ENCODE data around the gene NPPB. TPM values are rescaled to one million over a fixed set of nuclear protein-coding genes. Genes with fewer than 3 reads are reported as not detected.

Gene NPPB
- total RNA-seq, 2 experiments from 2014 or later = not detected

DNA sequence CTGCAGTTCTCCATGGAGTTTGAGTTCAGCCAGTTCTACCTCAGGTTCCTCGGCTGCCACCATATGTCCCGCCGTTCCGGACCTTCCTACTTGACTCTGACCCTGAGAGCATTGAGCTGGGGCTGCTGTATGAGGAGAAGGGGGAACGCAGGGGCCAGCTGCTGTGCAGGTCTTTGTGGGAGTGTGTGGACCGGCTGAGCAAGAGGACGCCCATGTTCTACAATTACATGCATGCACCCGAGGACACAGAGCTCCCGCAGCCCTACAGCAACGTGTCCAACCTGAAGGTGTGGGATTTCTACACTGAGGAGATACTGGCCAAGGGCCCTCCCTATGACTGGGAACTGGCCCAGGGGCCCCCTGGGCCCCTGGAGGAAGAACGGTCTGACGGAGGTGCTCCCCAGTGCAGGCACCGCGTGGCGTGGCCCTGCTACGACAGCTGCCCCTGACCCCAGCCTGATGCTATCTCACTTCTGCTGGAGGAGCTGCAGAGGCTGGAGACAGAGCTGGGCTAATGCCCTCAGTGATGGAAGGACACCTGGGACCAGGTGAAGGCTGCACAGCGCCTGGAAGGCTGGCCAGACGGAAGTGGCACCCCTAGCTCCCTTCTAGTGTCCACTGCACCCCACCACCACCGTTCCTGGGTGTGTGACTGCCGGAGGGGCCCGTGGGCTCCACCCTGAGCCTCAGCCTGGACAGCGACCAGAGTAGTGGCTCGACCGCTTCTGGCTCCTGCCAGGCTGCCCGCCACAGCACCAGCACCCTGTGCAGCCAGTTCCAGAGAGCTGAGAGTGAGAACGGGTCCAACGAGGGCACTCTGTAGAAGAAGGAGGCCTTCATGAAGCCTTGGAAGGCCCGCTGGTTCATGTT is 20.8 kb upstream of the NPPB start:
- Mint-ChIP-seq H3K4me1 (ENCODE audit: low read depth) (no peaks in the 10 kb centered on the region), H3K27me3 (peaks cover 15% of the 10 kb centered on the region), H3K36me3 (no peaks in the 10 kb centered on the region), H3K4me3 (no peak overlapping the region), H3K27ac (no peak overlapping the region), H3K9me3 (no peaks in the 10 kb centered on the region)
- ChIA-PET POLR2A (interaction anchor here (0.6 kb wide), 1 partner anchor 1896 kb away, joined by 4 read pairs; no protein-coding TSS in a partner anchor), CTCF (interaction anchor here (1.0 kb wide), 1 partner anchor 13 kb away, joined by 4 read pairs; no protein-coding TSS in a partner anchor)
- DNase-seq = no peak
- intact Hi-C loops (cut with micrococcal nuclease) = no loop called here

DNA sequence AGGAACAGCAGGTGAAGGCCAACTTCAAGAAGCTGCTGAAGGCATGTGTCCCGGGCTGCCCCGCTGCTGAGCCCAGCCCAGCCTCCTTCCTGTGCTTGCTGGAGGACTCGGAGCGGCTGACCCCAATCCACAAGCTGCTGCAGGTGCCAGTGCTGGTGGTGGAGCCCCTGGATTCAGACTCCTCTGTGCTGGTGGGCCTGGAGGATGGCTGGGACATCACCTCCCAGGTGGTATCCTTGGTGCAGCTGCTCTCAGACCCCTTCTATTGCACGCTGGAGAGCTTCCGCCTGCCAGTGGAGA is 20.1 kb upstream of the NPPB start:
- ChIA-PET CTCF (no interaction called here), POLR2A (no interaction called here)
- Mint-ChIP-seq H3K36me3 (no peaks in the 10 kb centered on the region), H3K4me3 (no peak overlapping the region), H3K27ac (no peak overlapping the region), H3K4me1 (ENCODE audit: low read depth) (no peaks in the 10 kb centered on the region), H3K27me3 (peaks cover 16% of the 10 kb centered on the region), H3K9me3 (no peaks in the 10 kb centered on the region)
- intact Hi-C loops (cut with micrococcal nuclease) = no loop called here
- DNase-seq = no peak

DNA sequence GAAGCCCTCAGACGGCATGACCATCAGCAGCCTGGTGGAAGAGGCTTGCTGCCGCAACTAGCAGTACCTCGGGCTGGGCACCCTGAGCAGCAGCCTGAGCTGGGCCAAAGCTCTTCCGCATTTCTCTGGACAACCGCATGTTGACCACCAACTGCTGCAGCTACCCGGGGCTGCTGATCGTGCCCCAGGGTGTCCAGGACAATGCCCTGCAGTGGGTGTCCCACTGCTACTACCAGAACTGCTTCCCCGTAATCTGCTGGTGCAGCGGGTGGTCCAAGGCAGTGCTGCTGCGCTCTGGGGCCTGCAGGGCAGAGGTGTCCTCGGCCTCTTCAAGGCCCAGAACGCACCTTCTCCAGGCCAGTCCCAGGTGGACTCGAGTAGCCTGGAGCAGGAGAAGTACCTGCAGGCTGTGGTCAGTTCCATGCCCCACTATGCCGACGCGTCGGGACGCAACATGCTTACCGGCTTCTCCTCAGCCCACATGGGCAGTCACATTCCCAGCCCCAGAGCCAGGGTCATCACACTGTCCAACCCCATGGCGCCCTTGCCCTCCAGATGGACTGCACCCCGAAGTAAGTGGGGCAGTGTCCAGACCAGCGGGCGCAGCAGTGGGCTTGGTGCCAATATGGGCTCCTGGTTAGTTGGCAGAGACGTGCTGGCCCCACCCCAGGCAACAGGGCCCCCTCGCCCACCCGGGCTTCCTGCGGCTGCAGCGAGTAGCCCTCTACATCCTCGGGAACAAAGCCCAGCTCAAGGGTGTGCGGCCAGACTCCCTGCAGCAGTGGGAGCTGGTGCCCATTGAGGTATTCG is 19.5 kb upstream of the NPPB start:
- H3K36me3 Mint-ChIP-seq = no peaks in the 10 kb centered on the region
- ChIA-PET POLR2A (no interaction called here), CTCF (interaction anchor here (0.9 kb wide), 1 partner anchor 15 kb away, joined by 3 read pairs; no protein-coding TSS in a partner anchor)
- no peak for DNase-seq
- H3K27ac Mint-ChIP-seq = no peak overlapping the region
- intact Hi-C loops (cut with micrococcal nuclease) = no loop called here
- H3K9me3 Mint-ChIP-seq = no peaks in the 10 kb centered on the region
- peaks cover 16% of the 10 kb centered on the region for H3K27me3 Mint-ChIP-seq
- H3K4me1 Mint-ChIP-seq (ENCODE audit: low read depth) = no peaks in the 10 kb centered on the region
- H3K4me3 Mint-ChIP-seq = no peak overlapping the region

DNA sequence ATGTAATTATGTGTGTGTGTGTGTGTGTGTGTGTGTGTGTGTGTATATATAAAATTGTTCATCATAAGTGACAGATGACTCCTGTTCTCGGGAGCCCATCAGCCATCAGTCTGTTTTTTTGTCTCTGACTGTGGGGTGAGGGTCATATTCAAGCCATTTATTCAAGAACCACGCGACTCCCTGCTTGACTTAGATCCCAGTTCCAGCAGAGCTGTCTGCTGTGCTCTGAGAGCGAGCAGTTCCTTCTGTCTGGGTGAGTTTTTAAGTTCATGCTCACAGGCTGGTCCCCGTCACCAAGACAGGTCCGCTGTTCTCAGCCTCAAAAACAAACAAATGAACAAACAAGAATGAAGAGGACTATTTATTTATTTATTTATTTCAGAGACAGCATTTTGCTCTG is 18.3 kb upstream of the NPPB start:
- intact Hi-C loops (cut with micrococcal nuclease) = no loop called here
- Mint-ChIP-seq H3K4me3 (no peak overlapping the region), H3K27ac (no peak overlapping the region), H3K9me3 (no peaks in the 10 kb centered on the region), H3K36me3 (no peaks in the 10 kb centered on the region), H3K4me1 (ENCODE audit: low read depth) (no peaks in the 10 kb centered on the region), H3K27me3 (peaks cover 11% of the 10 kb centered on the region)
- DNase-seq = no peak
- CTCF ChIA-PET = no interaction called here
- POLR2A ChIA-PET = no interaction called here

DNA sequence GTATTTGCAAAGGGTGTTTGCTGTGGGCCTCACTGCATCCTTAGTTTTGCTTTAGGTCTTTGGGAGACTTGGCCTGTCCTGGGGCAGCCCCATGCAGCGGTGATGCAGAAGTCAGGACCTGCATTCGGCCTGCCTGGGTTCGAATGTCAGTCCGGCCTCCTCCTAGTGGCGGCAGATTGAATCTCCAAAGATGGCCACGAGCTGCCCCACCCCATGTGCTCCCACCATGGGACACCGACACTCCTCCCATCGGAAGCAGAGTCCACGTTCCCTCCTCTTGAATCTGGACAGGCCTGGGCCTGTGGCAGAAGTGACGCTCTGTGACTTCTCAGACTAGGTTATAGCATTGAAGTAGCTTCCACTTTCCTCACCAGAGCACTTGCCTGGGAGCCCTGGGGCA is 16.3 kb upstream of the NPPB start:
- Mint-ChIP-seq H3K4me1 (ENCODE audit: low read depth) (no peaks in the 10 kb centered on the region), H3K27me3 (peaks cover 14% of the 10 kb centered on the region), H3K9me3 (no peaks in the 10 kb centered on the region), H3K27ac (no peak overlapping the region), H3K4me3 (no peak overlapping the region), H3K36me3 (no peaks in the 10 kb centered on the region)
- DNase-seq = no peak
- ChIA-PET CTCF (no interaction called here), POLR2A (no interaction called here)
- intact Hi-C loops (cut with micrococcal nuclease) = no loop called here

DNA sequence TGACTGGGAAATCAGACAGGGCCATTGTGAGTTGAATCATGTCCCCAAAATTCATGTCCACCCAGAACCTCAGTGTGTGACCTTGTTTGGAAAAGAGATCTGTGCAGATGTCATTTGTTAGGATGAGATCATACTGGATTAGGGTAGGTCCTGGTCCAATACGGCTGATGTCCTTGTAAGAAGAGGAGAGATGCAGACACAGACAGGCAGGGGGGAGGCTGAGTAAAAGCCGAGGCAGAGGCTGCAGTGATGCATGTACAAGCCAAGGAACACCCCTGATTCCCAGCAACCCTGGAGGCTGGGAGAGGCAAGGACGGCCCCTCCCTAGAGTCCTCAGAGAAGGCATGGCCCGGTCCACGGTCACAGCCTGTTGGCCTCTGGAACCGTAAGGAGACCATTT is 15.9 kb upstream of the NPPB start:
- DNase-seq = no peak
- ChIA-PET CTCF (no interaction called here), POLR2A (no interaction called here)
- H3K27ac Mint-ChIP-seq = no peak overlapping the region
- intact Hi-C loops (cut with micrococcal nuclease) = no loop called here
- no peaks in the 10 kb centered on the region for H3K36me3 Mint-ChIP-seq
- H3K9me3 Mint-ChIP-seq = no peaks in the 10 kb centered on the region
- no peak overlapping the region for H3K4me3 Mint-ChIP-seq
- peaks cover 14% of the 10 kb centered on the region for H3K27me3 Mint-ChIP-seq
- no peaks in the 10 kb centered on the region for H3K4me1 Mint-ChIP-seq (ENCODE audit: low read depth)

DNA sequence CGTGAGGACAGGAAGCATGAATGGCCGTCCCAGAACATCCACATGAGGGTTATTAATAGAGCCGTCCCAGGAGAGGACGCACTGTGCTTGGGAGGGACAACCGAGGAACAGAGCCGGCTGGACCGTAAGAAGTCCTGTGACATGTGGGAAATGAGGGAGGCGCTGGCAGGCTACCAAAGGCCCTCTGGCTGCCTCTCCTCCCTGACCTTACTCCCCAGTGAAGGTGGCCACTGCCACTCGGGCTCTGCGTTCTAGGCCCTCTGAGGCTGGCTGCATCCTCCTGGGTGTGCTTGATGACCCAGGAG is 15.5 kb upstream of the NPPB start:
- Mint-ChIP-seq H3K4me3 (no peak overlapping the region), H3K27ac (no peak overlapping the region), H3K27me3 (peaks cover 14% of the 10 kb centered on the region), H3K9me3 (no peaks in the 10 kb centered on the region), H3K36me3 (no peaks in the 10 kb centered on the region), H3K4me1 (ENCODE audit: low read depth) (no peaks in the 10 kb centered on the region)
- intact Hi-C loops (cut with micrococcal nuclease) = no loop called here
- DNase-seq = no peak
- POLR2A ChIA-PET = no interaction called here
- CTCF ChIA-PET = no interaction called here

DNA sequence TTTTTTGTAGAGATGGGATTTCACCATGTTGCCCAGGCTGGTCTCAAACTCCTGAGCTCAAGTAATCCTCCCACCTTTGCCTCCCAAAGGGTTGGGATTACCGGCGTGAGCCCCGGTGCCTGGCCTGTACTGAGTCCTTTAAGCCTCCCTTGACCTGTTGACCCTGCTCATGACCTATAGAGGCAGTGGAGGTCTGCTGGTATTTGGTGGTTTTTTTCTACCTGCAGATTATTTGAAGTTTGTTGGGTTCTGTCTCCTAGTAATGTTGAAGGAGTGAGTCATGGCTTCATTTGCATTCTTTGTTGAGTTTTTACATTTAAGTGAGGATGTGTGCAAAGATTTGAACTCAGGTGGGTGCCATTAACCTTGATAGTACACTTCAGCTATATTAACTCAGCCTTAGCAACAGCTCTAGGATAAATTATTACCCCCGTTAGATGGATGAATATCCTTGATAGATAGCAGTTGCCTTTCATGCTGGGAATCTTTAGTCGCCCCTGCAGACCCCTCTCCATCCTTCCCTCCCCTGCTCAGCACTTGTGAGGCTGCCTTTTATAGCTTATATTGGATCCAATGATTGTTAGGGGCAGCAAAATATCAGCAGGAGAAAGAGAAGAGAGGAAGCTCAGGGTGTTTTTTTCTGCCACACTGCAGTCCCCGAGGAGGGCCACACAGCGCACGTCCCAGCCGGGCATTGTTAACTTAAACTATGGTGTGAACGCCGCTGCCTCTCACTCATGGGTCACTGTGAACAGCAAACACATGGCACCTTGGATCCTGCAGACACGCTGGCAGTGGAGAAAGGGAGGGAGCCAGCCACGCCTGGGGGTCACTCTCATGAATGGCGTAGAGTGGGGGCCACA is 14.9 kb upstream of the NPPB start:
- CTCF ChIA-PET = interaction anchor here (1.0 to 1.6 kb wide), 2 partner anchors 35 to 154 kb away, joined by 3 to 5 read pairs; no protein-coding TSS in a partner anchor
- H3K27ac Mint-ChIP-seq = no peak overlapping the region
- intact Hi-C loops (cut with micrococcal nuclease) = no loop called here
- no peak overlapping the region for H3K4me3 Mint-ChIP-seq
- H3K36me3 Mint-ChIP-seq = no peaks in the 10 kb centered on the region
- H3K27me3 Mint-ChIP-seq = peaks cover 12% of the 10 kb centered on the region
- no peaks in the 10 kb centered on the region for H3K9me3 Mint-ChIP-seq
- POLR2A ChIA-PET = no interaction called here
- H3K4me1 Mint-ChIP-seq (ENCODE audit: low read depth) = no peaks in the 10 kb centered on the region
- DNase-seq = no peak

DNA sequence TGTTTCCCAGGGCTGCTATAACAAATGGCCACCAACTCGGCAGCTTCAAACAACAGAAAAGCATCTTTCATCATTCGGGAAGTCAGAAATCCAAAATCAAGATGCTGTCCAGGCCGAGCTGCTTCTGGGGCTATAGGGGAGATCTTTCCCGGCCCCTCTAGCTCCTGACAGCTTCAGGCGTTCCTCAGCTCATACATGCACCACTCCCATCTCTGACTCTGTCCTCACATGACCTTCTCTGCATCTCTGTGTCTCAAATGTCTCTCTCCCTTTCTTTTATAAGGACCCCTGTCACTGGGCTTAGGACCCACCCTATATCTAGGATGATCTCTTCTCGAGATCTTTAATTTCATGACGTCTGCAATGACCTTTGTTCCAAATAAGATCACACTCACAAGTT is 13.8 kb upstream of the NPPB start:
- POLR2A ChIA-PET = interaction anchor here (1.3 kb wide), 1 partner anchor 37 kb away, joined by 3 read pairs; no protein-coding TSS in a partner anchor
- Mint-ChIP-seq H3K27me3 (peaks cover 12% of the 10 kb centered on the region), H3K9me3 (no peaks in the 10 kb centered on the region), H3K4me3 (no peak overlapping the region), H3K27ac (no peak overlapping the region), H3K4me1 (ENCODE audit: low read depth) (no peaks in the 10 kb centered on the region), H3K36me3 (no peaks in the 10 kb centered on the region)
- CTCF ChIA-PET = interaction anchor here (1.0 to 1.6 kb wide), 2 partner anchors 34 to 153 kb away, joined by 3 to 5 read pairs; no protein-coding TSS in a partner anchor
- DNase-seq = no peak
- intact Hi-C loops (cut with micrococcal nuclease) = no loop called here

DNA sequence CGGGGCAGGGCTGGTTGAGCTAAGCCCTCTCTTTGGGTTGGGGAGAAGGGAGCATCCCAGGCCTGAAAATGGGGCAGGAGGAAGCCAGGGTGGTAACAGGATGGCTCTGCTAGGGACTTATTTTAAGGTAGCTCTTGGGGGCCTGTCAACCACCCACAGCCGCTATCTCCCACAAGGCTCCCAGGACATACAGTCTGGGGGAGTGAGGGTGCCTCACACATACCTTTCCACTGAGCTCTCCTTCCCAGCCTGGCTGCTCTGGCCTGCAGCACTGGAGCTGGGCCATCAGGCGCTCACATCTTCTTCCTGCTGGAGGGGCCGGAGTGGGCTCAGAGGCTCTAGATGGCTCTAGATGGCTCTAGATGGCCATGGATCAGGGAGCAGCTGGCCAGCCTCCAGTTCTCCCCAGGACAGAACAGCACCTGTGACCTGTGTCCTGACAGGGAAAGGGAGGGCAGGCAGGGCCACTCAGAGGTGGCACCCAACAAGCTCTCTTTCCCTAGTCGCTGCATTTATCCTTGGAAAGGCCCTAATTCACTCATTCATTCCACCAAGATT is 11.0 kb upstream of the NPPB start:
- POLR2A ChIA-PET = no interaction called here
- no peaks in the 10 kb centered on the region for H3K4me1 Mint-ChIP-seq (ENCODE audit: low read depth)
- intact Hi-C loops (cut with micrococcal nuclease) = no loop called here
- H3K4me3 Mint-ChIP-seq = no peak overlapping the region
- DNase-seq = no peak
- H3K9me3 Mint-ChIP-seq = no peaks in the 10 kb centered on the region
- CTCF ChIA-PET = interaction anchor here (1.6 kb wide), 1 partner anchor 23 kb away, joined by 4 read pairs; no protein-coding TSS in a partner anchor
- H3K36me3 Mint-ChIP-seq = no peaks in the 10 kb centered on the region
- peaks cover 8% of the 10 kb centered on the region for H3K27me3 Mint-ChIP-seq
- H3K27ac Mint-ChIP-seq = no peak overlapping the region

DNA sequence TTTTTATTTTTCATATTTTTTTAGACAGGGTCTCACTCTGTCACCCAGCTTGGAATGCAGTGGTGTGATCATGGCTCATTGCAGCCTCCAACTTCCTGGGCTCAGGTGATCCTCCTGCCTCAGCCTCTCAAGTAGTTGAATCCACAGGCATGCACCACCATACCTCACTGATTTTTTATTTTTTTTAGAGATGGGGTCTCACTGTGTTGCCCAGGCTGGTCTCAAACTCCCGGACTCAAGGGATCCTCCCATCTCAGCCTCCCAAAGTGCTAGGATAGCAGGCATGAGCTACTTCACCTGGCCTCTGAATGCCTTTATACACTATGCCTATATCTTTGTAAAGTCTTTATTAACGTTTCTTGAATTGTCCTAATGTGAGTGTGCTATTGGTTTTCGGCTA is 10.4 kb upstream of the NPPB start:
- H3K4me1 Mint-ChIP-seq (ENCODE audit: low read depth) = no peaks in the 10 kb centered on the region
- peaks cover 6% of the 10 kb centered on the region for H3K27me3 Mint-ChIP-seq
- no peaks in the 10 kb centered on the region for H3K9me3 Mint-ChIP-seq
- ChIA-PET CTCF (no interaction called here), POLR2A (interaction anchor here (0.5 kb wide), 1 partner anchor 14 kb away, joined by 4 read pairs; no protein-coding TSS in a partner anchor)
- no peak overlapping the region for H3K27ac Mint-ChIP-seq
- no peak overlapping the region for H3K4me3 Mint-ChIP-seq
- no peak for DNase-seq
- no peaks in the 10 kb centered on the region for H3K36me3 Mint-ChIP-seq
- intact Hi-C loops (cut with micrococcal nuclease) = no loop called here

All from activated CD4-positive, alpha-beta memory T cell treated with anti-CD3 and anti-CD28 coated beads for 36 hours (primary cell).